ENCODE results near the gene METTL16. TPM values are rescaled to one million over a fixed set of nuclear protein-coding genes. Genes with fewer than 3 reads are reported as not detected.

METTL16 gene
- total and polyA plus RNA-seq, 2 of the 8 experiments (the other 6 are each of a cell fraction or from before 2014, with no cell fraction given): 22.8 to 59.4 TPM

GRCh38 chr17:2393174-2393953, 118.3 kb downstream of the METTL16 start:
- 1% methylated on average over 56 of the region's 99 CpGs; no CpG with 5 or more reads in 1 of the 2 experiments for WGBS, 2 experiments (ENCODE audit: extremely low coverage in 1 of 2, insufficient coverage in 1 of 2, insufficient read length in 1 of 2, insufficient replicate concordance in 2 of 2, low coverage in 1 of 2, low lambda C conversion rate in 2 of 2, missing lambda C conversion rate in 1 of 2)
- Histone ChIP-seq H3K23me2 (ENCODE audit: low read depth, low read length) (peaks cover 15% of the 10 kb centered on the region), H3K27ac (ENCODE audit: low read depth, low read length) (peak overlapping the region; percentile 86), H4K20me1 (replicated peaks in 1 of 2; ENCODE audit: control insufficient read depth in 1 of 2, insufficient read depth in 2 of 2, low read length in 2 of 2) (peaks cover 13 to 14% of the 10 kb centered on the region in 2 experiments), H2AK5ac (ENCODE audit: low read depth, low read length) (no peak overlapping the region), H3K27me3 (replicated peaks in 1 of 4; ENCODE audit: control insufficient read depth in 3 of 4, extremely low read depth in 1 of 4, insufficient read depth in 3 of 4, low read length in 3 of 4) (no peaks in the 10 kb centered on the region), H3K4me2 (ENCODE audit: insufficient read depth in 1 of 2, low read depth in 2 of 2, low read length in 2 of 2) (peak overlapping the region; percentile 81 to 99), H2BK5ac (ENCODE audit: low read depth, low read length) (peak overlapping the region; percentile 83; the same call in 1 of the 2 replicates), H4K5ac (ENCODE audit: insufficient read length, low read depth, low read length) (no peak overlapping the region), H3K4me1 (replicated peaks in 1 of 4; ENCODE audit: control insufficient read depth in 3 of 4, insufficient read depth in 4 of 4, low read length in 3 of 4) (peaks cover 15 to 46% (median 30%) of the 10 kb centered on the region in 4 experiments), H2BK120ac (replicated peaks; ENCODE audit: low read depth, low read length) (no peak overlapping the region), H3K4me3 (ENCODE audit: extremely low read depth in 1 of 4, insufficient read depth in 2 of 4, low read depth in 3 of 4, low read length in 4 of 4) (peak overlapping the region; percentile 64 to 85 (median 76)), H3K79me1 (ENCODE audit: low read depth, low read length) (peaks cover 28% of the 10 kb centered on the region), H3K36me3 (ENCODE audit: control insufficient read depth in 2 of 4, insufficient read depth in 4 of 4, low read length in 3 of 4) (no peaks in the 10 kb centered on the region), H3K18ac (ENCODE audit: extremely low read depth, low read length) (peak overlapping the region; percentile 44), H3K9me3 (ENCODE audit: insufficient read depth in 2 of 2, low read depth in 1 of 2, low read length in 1 of 2) (no peaks in the 10 kb centered on the region), H3K56ac (replicated peaks; ENCODE audit: insufficient read length, low read depth, low read length) (peak overlapping the region; percentile 48), H2AFZ (ENCODE audit: low read length) (0 out of 2 replicates have a peak overlapping the region, but pooled peaks have one; percentile 37), H3K23ac (ENCODE audit: insufficient read length) (no peak overlapping the region), H4K8ac (ENCODE audit: extremely low read depth, insufficient read depth, low read length) (peak overlapping the region; percentile 81; the same call in 1 of the 2 replicates), H4K91ac (replicated peaks; ENCODE audit: insufficient read length, low read length) (peak overlapping the region; percentile 17), H2BK15ac (ENCODE audit: low read length) (no peak overlapping the region), H3K79me2 (ENCODE audit: control insufficient read depth in 1 of 2, insufficient read depth in 2 of 2, low read length in 2 of 2) (peaks cover 0 to 50% of the 10 kb centered on the region in 2 experiments; a peak in 2 of 4 replicates), H3K14ac (ENCODE audit: insufficient read length) (no peak overlapping the region), H3K9ac (replicated peaks in 1 of 4; ENCODE audit: extremely low read depth in 1 of 4, low read depth in 3 of 4, low read length in 3 of 4) (peak overlapping the region; percentile 74 to 95 (median 92)), H3K4ac (replicated peaks; ENCODE audit: insufficient read length, low read depth, low read length) (no peak overlapping the region), H2BK20ac (ENCODE audit: low read length) (no peak overlapping the region), H2BK12ac (ENCODE audit: low read depth, low read length) (no peak overlapping the region)
- POLR2A ChIA-PET (ENCODE audit: partially characterized antibody): interaction anchor here (0.5 to 15.4 kb wide), 15 partner anchors 8 to 383 kb away, joined by 3 to 193 read pairs (median 5); partner anchors contain the start of genes MNT and TSR1
- no peak for FAIRE-seq
- CTCF ChIA-PET (ENCODE audit: partially characterized antibody): interaction anchor here (1.8 to 3.7 kb wide), 4 partner anchors 11 to 23 kb away, joined by 6 to 48 read pairs (median 11); no protein-coding TSS in a partner anchor
- DNase-seq (ENCODE audit: low read depth in 1 of 2, low spot score in 2 of 2): peak in 1 of 2 experiments; percentile 88
- TF ChIP-seq CREB1 (IDR thresholded peaks at IDR 0.05) (peak; percentile 77), POLR2A (IDR thresholded peaks at IDR 0.05; ENCODE audit: control extremely low read depth in 1 of 2, low read depth in 2 of 2, low read length in 2 of 2) (no peak), SP1 (IDR thresholded peaks at IDR 0.05; ENCODE audit: low read depth, low read length) (0 out of 2 replicates have a peak, but pooled peaks have one; percentile 2), BACH1 (IDR thresholded peaks at IDR 0.05; ENCODE audit: low read length) (peak; percentile 8; the same call in 1 of the 2 replicates), E2F6 (IDR thresholded peaks at IDR 0.05) (no peak; the same call in none of the 2 replicates), RBBP5 (IDR thresholded peaks at IDR 0.05; ENCODE audit: borderline replicate concordance, low read depth, low read length) (no peak; the same call in 1 of the 2 replicates), SP4 (IDR thresholded peaks at IDR 0.05; ENCODE audit: low read length) (0 out of 2 replicates have a peak, but pooled peaks have one; percentile 6), CBX5 (IDR thresholded peaks at IDR 0.05; ENCODE audit: low read depth, low read length) (no peak)
- TF ChIP-seq, protein P1, sequence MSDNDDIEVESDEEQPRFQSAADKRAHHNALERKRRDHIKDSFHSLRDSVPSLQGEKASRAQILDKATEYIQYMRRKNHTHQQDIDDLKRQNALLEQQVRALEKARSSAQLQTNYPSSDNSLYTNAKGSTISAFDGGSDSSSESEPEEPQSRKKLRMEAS (IDR thresholded peaks at IDR 0.05): peak; percentile 94
